Gastroesophageal sphincter (tissue), 3 donors: ENCODE data around the gene MS4A13.

Source experiments
- POLR2A ChIP-seq, 2 donors: fragments of 450-650 bp; IDR thresholded peaks; one replicate each; pipeline ENCODE4 v1.6.1; 2017; ENCODE audit warnings: antibody characterized with exemption in 2 of 2, mild to moderate bottlenecking in 2 of 2, moderate library complexity in 1 of 2
- POLR2AphosphoS5 ChIP-seq: sonication (generic); formaldehyde crosslinking; IDR thresholded peaks from one replicate; pipeline ENCODE4 v1.6.1; 2017; ENCODE audit warnings: antibody characterized with exemption
- TF ChIP-seq, protein P1 (sequence below), 4 experiments: fragments of 200-600 bp in 2 of 4; fragments of 450-650 bp in 2 of 4; sonication (generic) in 1 of 4; IDR thresholded peaks; one replicate each; pipeline ENCODE4 v1.5.1; 2017 to 2019; ENCODE audit warnings: antibody characterized with exemption in 4 of 4, mild to moderate bottlenecking in 2 of 4, moderate library complexity in 2 of 4

DNA sequence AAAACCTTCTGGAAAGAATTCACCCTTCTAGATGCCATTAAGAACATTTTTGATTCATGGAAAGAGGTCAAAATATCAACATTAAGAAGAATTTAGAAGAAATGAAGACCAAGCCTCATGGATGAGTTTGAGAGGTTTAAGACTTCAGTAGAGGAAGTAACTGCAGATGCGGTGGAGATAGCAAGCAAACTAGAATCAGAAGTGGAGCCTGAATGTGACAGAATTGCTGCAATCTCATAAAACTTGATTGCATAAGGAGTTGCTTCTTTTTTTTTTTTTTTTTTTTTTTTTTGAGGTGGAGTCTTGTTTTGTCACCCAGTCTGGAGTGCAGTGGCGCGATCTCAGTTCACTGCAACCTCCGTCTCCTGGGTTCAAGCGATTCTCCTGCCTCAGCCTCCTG, 51.6 kb downstream of the MS4A13 start:
- TF ChIP-seq, protein P1, sequence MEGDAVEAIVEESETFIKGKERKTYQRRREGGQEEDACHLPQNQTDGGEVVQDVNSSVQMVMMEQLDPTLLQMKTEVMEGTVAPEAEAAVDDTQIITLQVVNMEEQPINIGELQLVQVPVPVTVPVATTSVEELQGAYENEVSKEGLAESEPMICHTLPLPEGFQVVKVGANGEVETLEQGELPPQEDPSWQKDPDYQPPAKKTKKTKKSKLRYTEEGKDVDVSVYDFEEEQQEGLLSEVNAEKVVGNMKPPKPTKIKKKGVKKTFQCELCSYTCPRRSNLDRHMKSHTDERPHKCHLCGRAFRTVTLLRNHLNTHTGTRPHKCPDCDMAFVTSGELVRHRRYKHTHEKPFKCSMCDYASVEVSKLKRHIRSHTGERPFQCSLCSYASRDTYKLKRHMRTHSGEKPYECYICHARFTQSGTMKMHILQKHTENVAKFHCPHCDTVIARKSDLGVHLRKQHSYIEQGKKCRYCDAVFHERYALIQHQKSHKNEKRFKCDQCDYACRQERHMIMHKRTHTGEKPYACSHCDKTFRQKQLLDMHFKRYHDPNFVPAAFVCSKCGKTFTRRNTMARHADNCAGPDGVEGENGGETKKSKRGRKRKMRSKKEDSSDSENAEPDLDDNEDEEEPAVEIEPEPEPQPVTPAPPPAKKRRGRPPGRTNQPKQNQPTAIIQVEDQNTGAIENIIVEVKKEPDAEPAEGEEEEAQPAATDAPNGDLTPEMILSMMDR (IDR thresholded peaks at IDR 0.05), result no peak
- TF ChIP-seq POLR2A (IDR thresholded peaks at IDR 0.05) (no peak), POLR2AphosphoS5 (no peak)
